Vagina (tissue), 2 donors: Measurements from ENCODE around the gene INTS11. TPM values are rescaled to one million over a fixed set of nuclear protein-coding genes. Genes with fewer than 3 reads are reported as not detected.

ENCODE experiments used
- DNase-seq, 2 donors: peaks; one replicate each; pipeline ENCODE4 v3.0.0-alpha.2; 2017; ENCODE audit errors: extremely low spot score in 2 of 2
- H3K27ac ChIP-seq: fragments of 200-600 bp; sonication (generic); one replicate; pipeline ENCODE4 v1.5.1; 2019
- H3K27me3 ChIP-seq: fragments of 200-600 bp; sonication (generic); one replicate; pipeline ENCODE4 v1.5.1; 2019
- H3K36me3 ChIP-seq, 2 donors: fragments of 200-600 bp; sonication (generic); one replicate each; pipeline ENCODE4 v1.5.1; 2017 to 2019
- H3K4me1 ChIP-seq: fragments of 200-600 bp; sonication (generic); one replicate; pipeline ENCODE4 v1.5.1; 2019
- H3K4me3 ChIP-seq, 2 donors: fragments of 200-600 bp; sonication (generic); 1 replicate in 1 of 2; 2 replicates in 1 of 2; pipeline ENCODE4 v1.5.1; 2016 to 2019
- H3K9me3 ChIP-seq: fragments of 200-600 bp; sonication (generic); one replicate; pipeline ENCODE4 v1.5.1; 2019
- POLR2A ChIP-seq, 2 donors: fragments of 450-650 bp; IDR thresholded peaks; one replicate each; pipeline ENCODE4 v1.6.1; 2017; ENCODE audit warnings: antibody characterized with exemption in 2 of 2, mild to moderate bottlenecking in 2 of 2, moderate library complexity in 2 of 2
- POLR2AphosphoS5 ChIP-seq, 2 donors: sonication (generic); formaldehyde crosslinking; IDR thresholded peaks; one replicate each; pipeline ENCODE4 v1.9.0; 2017; ENCODE audit warnings: antibody characterized with exemption in 2 of 2, mild to moderate bottlenecking in 2 of 2, low read depth in 1 of 2; ENCODE audit not compliant: insufficient read depth in 1 of 2
- intact Hi-C: fragments of 100-400 bp; cut with DNase I; formaldehyde crosslinking; loops from one replicate; pipeline ENCODE4 v1.15.1; 2023
- total RNA-seq: library from RNA; depleted of rRNA; stranded (reverse); fragments of >200 nt; gene quantifications from one replicate; pipeline ENCODE4 v1.2.3, GENCODE V29; 2016
- TF ChIP-seq, protein P1 (sequence below), 3 experiments: fragments of 450-650 bp in 2 of 3; fragments of 200-600 bp in 1 of 3; sonication (generic) in 1 of 3; IDR thresholded peaks; one replicate each; pipeline ENCODE4 v1.5.1; 2017 to 2019; ENCODE audit warnings: antibody characterized with exemption in 3 of 3, mild to moderate bottlenecking in 2 of 3, moderate library complexity in 2 of 3

The INTS11 gene
- total RNA-seq, 1 donor from 2014 or later, result 142 TPM

DNA sequence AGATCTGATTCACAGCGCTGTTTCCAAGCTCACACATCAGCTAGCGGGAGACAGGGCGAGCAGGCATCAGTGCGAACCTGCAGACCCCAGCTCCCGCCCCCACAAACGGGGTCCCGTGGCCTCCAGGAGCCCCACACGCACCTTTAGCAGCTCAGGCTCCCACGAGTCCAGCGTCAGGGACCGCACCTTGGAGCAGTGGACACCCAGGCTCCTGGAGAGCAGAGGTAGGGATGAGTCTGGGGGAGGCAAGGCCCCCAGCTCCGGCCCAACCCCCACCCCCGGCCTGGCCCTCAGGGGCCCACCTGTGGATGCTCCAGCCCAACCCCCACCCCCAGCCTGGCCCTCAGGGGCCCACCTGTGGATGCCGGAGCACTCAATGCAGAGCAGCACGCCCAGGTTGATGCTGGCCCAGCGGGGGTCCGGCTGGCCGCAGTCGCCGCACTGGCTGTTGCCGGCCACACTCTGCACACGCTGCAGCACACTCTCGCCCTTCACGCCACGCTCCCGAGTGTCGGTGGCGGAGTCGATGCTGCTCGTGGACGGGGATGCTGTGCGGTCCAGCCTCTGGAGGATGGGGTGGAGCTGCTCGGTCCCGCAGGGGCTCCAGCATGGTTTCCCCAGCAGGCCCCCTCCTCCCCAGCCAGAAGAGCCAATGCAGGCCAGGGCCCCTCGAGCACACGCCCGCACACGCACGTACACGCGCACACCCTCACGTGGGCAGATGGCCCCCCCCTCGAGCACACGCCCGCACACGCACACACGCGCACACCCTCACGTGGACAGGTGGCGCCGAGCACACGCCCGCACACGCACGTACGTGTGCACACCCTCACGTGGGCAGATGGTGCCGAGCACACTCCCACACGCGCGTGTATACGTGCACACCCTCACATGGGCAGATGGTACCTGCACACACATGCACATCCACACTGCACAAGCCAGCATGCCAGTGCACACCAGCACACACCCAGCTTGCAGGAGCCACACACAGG, 28.1 kb downstream of the INTS11 start:
- intact Hi-C loops, result no loop called here
- Histone ChIP-seq H3K4me1 (peaks cover 4% of the 10 kb centered on the region), H3K36me3 (peaks cover 0 to 9% of the 10 kb centered on the region in 2 donors), H3K27ac (no peak overlapping the region), H3K27me3 (no peaks in the 10 kb centered on the region), H3K9me3 (no peaks in the 10 kb centered on the region), H3K4me3 (no peak overlapping the region)
- TF ChIP-seq, protein P1, sequence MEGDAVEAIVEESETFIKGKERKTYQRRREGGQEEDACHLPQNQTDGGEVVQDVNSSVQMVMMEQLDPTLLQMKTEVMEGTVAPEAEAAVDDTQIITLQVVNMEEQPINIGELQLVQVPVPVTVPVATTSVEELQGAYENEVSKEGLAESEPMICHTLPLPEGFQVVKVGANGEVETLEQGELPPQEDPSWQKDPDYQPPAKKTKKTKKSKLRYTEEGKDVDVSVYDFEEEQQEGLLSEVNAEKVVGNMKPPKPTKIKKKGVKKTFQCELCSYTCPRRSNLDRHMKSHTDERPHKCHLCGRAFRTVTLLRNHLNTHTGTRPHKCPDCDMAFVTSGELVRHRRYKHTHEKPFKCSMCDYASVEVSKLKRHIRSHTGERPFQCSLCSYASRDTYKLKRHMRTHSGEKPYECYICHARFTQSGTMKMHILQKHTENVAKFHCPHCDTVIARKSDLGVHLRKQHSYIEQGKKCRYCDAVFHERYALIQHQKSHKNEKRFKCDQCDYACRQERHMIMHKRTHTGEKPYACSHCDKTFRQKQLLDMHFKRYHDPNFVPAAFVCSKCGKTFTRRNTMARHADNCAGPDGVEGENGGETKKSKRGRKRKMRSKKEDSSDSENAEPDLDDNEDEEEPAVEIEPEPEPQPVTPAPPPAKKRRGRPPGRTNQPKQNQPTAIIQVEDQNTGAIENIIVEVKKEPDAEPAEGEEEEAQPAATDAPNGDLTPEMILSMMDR (IDR thresholded peaks at IDR 0.05), result no peak
- no peak for TF ChIP-seq POLR2AphosphoS5 (IDR thresholded peaks at IDR 0.05; ENCODE audit: insufficient read depth in 1 of 2, low read depth in 1 of 2)
- no peak for TF ChIP-seq POLR2A (IDR thresholded peaks at IDR 0.05)
- no peak for DNase-seq

DNA sequence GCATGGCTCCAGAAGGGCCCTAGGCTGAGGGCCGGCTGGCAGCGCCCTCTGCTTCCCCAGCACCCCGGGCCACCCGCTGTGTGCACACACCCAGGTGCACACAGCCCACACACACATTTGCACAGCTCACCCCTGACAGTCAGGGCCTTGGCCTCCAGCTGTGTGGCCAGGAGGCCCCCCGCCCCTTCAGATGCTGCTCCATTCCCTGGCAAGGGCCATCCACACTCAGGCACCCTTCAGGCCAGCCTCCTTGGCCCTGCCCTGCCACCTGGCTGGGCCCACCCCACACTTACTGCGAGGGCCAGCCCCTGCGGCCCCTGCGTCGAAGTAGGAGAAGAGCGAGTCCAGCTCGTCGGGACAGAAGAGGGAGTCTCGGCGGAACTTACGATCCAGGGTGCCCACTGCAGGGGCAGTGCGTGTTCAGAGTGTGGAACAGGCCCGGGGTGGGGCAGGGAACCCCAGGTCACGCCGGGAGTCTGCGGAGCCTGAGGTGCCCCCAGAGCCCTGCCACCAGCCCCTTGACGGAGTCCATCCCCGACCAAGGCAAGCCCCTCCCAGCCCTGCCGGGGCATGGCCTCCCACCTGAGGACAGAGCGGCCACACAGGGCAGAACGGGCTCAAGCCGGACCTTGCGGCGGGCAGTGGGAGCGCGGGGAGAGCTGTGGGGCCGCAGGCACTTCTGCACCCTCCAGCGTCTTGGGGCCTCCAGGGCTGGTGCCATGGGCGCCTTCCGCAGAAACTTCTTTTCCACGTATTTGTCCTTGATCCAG, 29.1 kb downstream of the INTS11 start:
- no peaks in the 10 kb centered on the region for H3K27me3 ChIP-seq
- no peak overlapping the region for H3K27ac ChIP-seq
- peaks cover 0 to 9% of the 10 kb centered on the region in 2 donors for H3K36me3 ChIP-seq
- peaks cover 14% of the 10 kb centered on the region for H3K4me1 ChIP-seq
- intact Hi-C loops, result no loop called here
- H3K9me3 ChIP-seq, result no peaks in the 10 kb centered on the region
- no peak for DNase-seq
- TF ChIP-seq POLR2A (IDR thresholded peaks at IDR 0.05), result no peak
- TF ChIP-seq, protein P1 (IDR thresholded peaks at IDR 0.05), result no peak
- no peak for TF ChIP-seq POLR2AphosphoS5 (IDR thresholded peaks at IDR 0.05; ENCODE audit: insufficient read depth in 1 of 2, low read depth in 1 of 2)
- no peak overlapping the region for H3K4me3 ChIP-seq

DNA sequence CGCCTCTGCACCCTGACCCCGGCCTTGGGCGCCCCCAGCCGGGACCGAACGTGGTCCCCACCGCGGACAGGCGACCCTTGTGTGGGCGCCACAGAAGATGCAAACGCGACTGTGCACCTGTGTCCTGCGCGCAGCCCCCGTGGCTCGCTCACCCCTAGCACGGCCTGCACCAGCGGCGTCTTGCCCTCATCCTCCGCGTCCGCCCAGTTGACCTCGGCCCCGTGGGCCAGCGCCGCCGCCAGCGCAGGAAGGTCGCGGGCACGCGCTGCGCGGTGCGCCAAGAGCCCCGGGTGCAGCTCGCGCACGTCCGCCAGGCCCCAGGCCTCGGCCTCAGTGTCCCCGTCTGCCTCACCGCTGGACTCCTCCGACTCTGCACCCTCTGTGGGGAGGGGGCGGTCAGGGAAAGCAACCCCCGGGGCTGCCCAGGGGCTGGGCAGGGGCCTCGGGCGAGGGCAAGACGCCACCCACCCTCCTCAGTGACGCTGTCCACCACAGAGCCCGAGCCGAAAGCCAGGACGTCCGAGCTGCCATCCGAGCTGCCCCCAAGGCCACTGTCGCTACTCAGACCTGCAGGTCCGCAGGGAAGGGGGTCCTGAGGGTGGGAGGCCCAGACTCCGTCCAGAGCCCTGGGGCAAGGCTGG, 30.1 kb downstream of the INTS11 start:
- H3K27ac ChIP-seq, result no peak overlapping the region
- H3K27me3 ChIP-seq, result no peaks in the 10 kb centered on the region
- peaks cover 0 to 9% of the 10 kb centered on the region in 2 donors for H3K36me3 ChIP-seq
- peaks cover 15% of the 10 kb centered on the region for H3K4me1 ChIP-seq
- DNase-seq, result no peak
- intact Hi-C loops, result loop anchor here (5.0 kb wide), 1 partner anchor 172 kb away; no protein-coding TSS in a partner anchor
- no peak for TF ChIP-seq POLR2A (IDR thresholded peaks at IDR 0.05)
- TF ChIP-seq, protein P1 (IDR thresholded peaks at IDR 0.05), result no peak
- no peaks in the 10 kb centered on the region for H3K9me3 ChIP-seq
- no peak overlapping the region for H3K4me3 ChIP-seq

GRCh38 chr1:1293263-1294249, 30.9 kb downstream of the INTS11 start:
- H3K4me3 ChIP-seq, result no peak overlapping the region
- no peak for TF ChIP-seq POLR2AphosphoS5 (IDR thresholded peaks at IDR 0.05; ENCODE audit: insufficient read depth in 1 of 2, low read depth in 1 of 2)
- TF ChIP-seq, protein P1 (IDR thresholded peaks at IDR 0.05), result no peak
- TF ChIP-seq POLR2A (IDR thresholded peaks at IDR 0.05), result no peak
- H3K9me3 ChIP-seq, result no peaks in the 10 kb centered on the region
- intact Hi-C loops, result loop anchor here (5.0 kb wide), 1 partner anchor 171 kb away; no protein-coding TSS in a partner anchor
- no peak for DNase-seq
- peaks cover 0 to 9% of the 10 kb centered on the region in 2 donors for H3K36me3 ChIP-seq
- no peak overlapping the region for H3K27ac ChIP-seq
- no peaks in the 10 kb centered on the region for H3K27me3 ChIP-seq
- peaks cover 15% of the 10 kb centered on the region for H3K4me1 ChIP-seq
